Kidney epithelial cell (primary cell): ENCODE data around the gene CEP350. TPM values are rescaled to one million over a fixed set of nuclear protein-coding genes. Genes with fewer than 3 reads are reported as not detected.

ENCODE experiments used
- DNase-seq: peaks from one replicate; pipeline ENCODE4 v3.0.0-alpha.2; 2010; ENCODE audit warnings: low read depth
- H3K27me3 ChIP-seq: 2 replicates; pipeline ENCODE4 v1.6.0; 2011; ENCODE audit warnings: low read length; ENCODE audit not compliant: control insufficient read depth, insufficient read depth
- H3K36me3 ChIP-seq: 2 replicates; pipeline ENCODE4 v1.5.1; 2011; ENCODE audit warnings: low read length; ENCODE audit not compliant: control insufficient read depth, insufficient read depth
- H3K4me3 ChIP-seq: 2 replicates; pipeline ENCODE4 v1.5.1; 2011; ENCODE audit warnings: low read depth, mild to moderate bottlenecking, control low read depth, low read length
- total RNA-seq: library from RNA; depleted of rRNA; stranded (reverse); fragments of >200 nt; gene quantifications from 2 replicates; pipeline ENCODE4 v1.2.3, GENCODE V29; 2015
- TF ChIP-seq, protein P1 (sequence below): IDR thresholded peaks from 2 replicates; pipeline ENCODE4 v1.5.1; 2011; ENCODE audit warnings: mild to moderate bottlenecking, moderate library complexity, low read length, control low read depth, inconsistent platforms; ENCODE audit not compliant: insufficient read depth, poor library complexity, severe bottlenecking

CEP350 gene
- total RNA-seq, 1 donor from 2014 or later, result 24.9 TPM

GRCh38 chr1:180097326-180097605, 142.7 kb downstream of the CEP350 start:
- no peak for DNase-seq
- H3K4me3 ChIP-seq, result no peak overlapping the region
- H3K36me3 ChIP-seq, result no peaks in the 10 kb centered on the region
- TF ChIP-seq, protein P1, sequence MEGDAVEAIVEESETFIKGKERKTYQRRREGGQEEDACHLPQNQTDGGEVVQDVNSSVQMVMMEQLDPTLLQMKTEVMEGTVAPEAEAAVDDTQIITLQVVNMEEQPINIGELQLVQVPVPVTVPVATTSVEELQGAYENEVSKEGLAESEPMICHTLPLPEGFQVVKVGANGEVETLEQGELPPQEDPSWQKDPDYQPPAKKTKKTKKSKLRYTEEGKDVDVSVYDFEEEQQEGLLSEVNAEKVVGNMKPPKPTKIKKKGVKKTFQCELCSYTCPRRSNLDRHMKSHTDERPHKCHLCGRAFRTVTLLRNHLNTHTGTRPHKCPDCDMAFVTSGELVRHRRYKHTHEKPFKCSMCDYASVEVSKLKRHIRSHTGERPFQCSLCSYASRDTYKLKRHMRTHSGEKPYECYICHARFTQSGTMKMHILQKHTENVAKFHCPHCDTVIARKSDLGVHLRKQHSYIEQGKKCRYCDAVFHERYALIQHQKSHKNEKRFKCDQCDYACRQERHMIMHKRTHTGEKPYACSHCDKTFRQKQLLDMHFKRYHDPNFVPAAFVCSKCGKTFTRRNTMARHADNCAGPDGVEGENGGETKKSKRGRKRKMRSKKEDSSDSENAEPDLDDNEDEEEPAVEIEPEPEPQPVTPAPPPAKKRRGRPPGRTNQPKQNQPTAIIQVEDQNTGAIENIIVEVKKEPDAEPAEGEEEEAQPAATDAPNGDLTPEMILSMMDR, result no peak
- H3K27me3 ChIP-seq, result no peaks in the 10 kb centered on the region

DNA sequence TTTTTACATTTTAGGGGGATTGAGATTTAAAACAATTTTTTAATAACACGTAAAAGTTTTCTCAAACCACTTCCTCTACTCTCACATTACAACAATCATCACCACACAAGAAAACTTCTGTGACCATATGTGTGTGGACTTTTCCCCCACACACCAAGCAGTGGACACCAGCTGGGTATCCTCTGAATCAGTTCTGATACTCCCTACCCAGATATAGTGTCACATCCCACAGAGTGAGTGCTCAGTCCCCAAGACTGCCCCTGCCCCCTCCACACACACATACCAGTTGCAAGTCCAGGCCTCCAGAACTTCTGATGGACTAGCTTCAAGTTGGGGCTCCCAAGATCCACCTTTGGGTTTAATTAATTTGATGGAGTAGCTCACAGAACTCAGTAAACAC, 146.8 kb downstream of the CEP350 start:
- DNase-seq, result no peak
- H3K27me3 ChIP-seq, result no peaks in the 10 kb centered on the region
- TF ChIP-seq, protein P1, result no peak
- H3K4me3 ChIP-seq, result no peak overlapping the region
- no peaks in the 10 kb centered on the region for H3K36me3 ChIP-seq

- Histone ChIP-seq H3K27me3 (no peaks in the 10 kb centered on the region), H3K4me3 (no peak overlapping the region), H3K36me3 (no peaks in the 10 kb centered on the region)
- TF ChIP-seq, protein P1, result no peak
- no peak for DNase-seq
Measured at GRCh38 chr1:180103819-180104218, 149.2 kb downstream of the CEP350 start.

GRCh38 chr1:180112091-180112490, 157.5 kb downstream of the CEP350 start:
- no peaks in the 10 kb centered on the region for H3K36me3 ChIP-seq
- no peak for DNase-seq
- no peak overlapping the region for H3K4me3 ChIP-seq
- TF ChIP-seq, protein P1, result no peak
- H3K27me3 ChIP-seq, result no peaks in the 10 kb centered on the region

DNA sequence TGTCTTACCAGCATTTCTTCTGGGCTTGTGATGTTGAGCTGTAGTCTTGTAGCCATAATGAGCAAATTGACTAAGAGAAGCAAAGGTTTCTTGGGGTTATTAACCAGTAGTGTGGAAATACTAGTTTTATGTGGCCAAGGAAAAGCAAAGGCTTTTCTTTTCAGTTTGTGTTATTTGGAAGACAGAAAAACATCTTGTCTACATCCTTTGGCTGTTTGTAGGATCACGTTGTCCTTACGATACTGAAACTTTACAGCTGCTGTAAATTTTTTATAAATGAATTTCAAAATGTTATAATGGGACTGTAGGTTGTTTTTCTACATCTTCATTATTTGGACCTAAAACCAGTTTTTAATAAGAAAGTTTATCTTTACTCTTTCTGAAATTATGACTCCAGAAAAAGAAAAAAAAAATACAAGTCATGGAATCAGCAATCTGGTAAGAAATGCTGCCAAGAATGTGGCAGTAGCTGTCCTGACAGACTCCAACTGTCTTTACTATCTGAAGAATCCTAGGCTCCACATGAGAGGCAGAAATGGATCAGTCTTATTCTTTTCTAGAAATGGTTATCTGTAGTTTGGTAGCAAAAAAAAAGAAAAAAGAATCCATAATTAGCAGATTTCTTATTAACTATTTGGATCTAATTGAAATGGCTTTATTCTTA, 158.5 kb downstream of the CEP350 start:
- H3K27me3 ChIP-seq, result no peaks in the 10 kb centered on the region
- no peak overlapping the region for H3K4me3 ChIP-seq
- DNase-seq, result no peak
- H3K36me3 ChIP-seq, result no peaks in the 10 kb centered on the region
- TF ChIP-seq, protein P1, result no peak

- TF ChIP-seq, protein P1, result no peak
- Histone ChIP-seq H3K4me3 (no peak overlapping the region), H3K27me3 (no peaks in the 10 kb centered on the region), H3K36me3 (no peaks in the 10 kb centered on the region)
- no peak for DNase-seq
Measured at GRCh38 chr1:180114396-180114945, 159.9 kb downstream of the CEP350 start.
